ENCODE results near the gene CD40LG. TPM values are rescaled to one million over a fixed set of nuclear protein-coding genes. Genes with fewer than 3 reads are reported as not detected.

Gene CD40LG
- total RNA-seq, 1 donor from 2014 or later: not detected

GRCh38 chrX:136666088-136666487, 18.1 kb downstream of the CD40LG start:
- H3K36me3 Mint-ChIP-seq (ENCODE audit: low read depth): peaks cover 63% of the 10 kb centered on the region
- H3K27ac Mint-ChIP-seq: peak overlapping the region; percentile 80
- TF ChIP-seq CTCF (IDR thresholded peaks at IDR 0.05): no peak
- ATAC-seq (ENCODE audit: low read depth): no peak
- no peak overlapping the region for H3K4me3 Mint-ChIP-seq
- H3K9me3 Mint-ChIP-seq: no peaks in the 10 kb centered on the region
- no peak for DNase-seq
- no peaks in the 10 kb centered on the region for H3K27me3 Mint-ChIP-seq
- CTCF ChIA-PET: no interaction called here
- peaks cover 19% of the 10 kb centered on the region for H3K4me1 Mint-ChIP-seq
- intact Hi-C loops (cut with micrococcal nuclease): no loop called here
- POLR2A ChIA-PET: no interaction called here

GRCh38 chrX:136667446-136668168, 19.6 kb downstream of the CD40LG start:
- Mint-ChIP-seq H3K27me3 (no peaks in the 10 kb centered on the region), H3K4me3 (no peak overlapping the region), H3K36me3 (ENCODE audit: low read depth) (peaks cover 74% of the 10 kb centered on the region), H3K9me3 (no peaks in the 10 kb centered on the region), H3K4me1 (peaks cover 28% of the 10 kb centered on the region), H3K27ac (no peak overlapping the region)
- DNase-seq (no peak), ATAC-seq (ENCODE audit: low read depth) (no peak)
- POLR2A ChIA-PET: no interaction called here
- CTCF ChIA-PET: no interaction called here
- no peak for TF ChIP-seq CTCF (IDR thresholded peaks at IDR 0.05)
- intact Hi-C loops (cut with micrococcal nuclease): no loop called here

- Mint-ChIP-seq H3K36me3 (ENCODE audit: low read depth) (peaks cover 76% of the 10 kb centered on the region), H3K4me1 (peaks cover 29% of the 10 kb centered on the region), H3K9me3 (no peaks in the 10 kb centered on the region), H3K27ac (peak overlapping the region; percentile 80), H3K27me3 (no peaks in the 10 kb centered on the region), H3K4me3 (no peak overlapping the region)
- peak; percentile 31 for ATAC-seq (ENCODE audit: low read depth)
- intact Hi-C loops (cut with micrococcal nuclease): loop anchor here (1.0 kb wide), 1 partner anchor 20 kb away; no protein-coding TSS in a partner anchor
- POLR2A ChIA-PET: no interaction called here
- CTCF ChIA-PET: interaction anchor here (0.6 kb wide), 1 partner anchor 42 kb away, joined by 3 read pairs; no protein-coding TSS in a partner anchor
- TF ChIP-seq CTCF (IDR thresholded peaks at IDR 0.05): no peak
- no peak for DNase-seq
These were observed 23.1 kb downstream of the CD40LG start for GRCh38 chrX:136671006-136671610.

GRCh38 chrX:136674270-136674985, 26.5 kb downstream of the CD40LG start:
- Mint-ChIP-seq H3K4me1 (peaks cover 29% of the 10 kb centered on the region), H3K4me3 (no peak overlapping the region), H3K27ac (peak overlapping the region; percentile 64), H3K27me3 (no peaks in the 10 kb centered on the region), H3K9me3 (no peaks in the 10 kb centered on the region), H3K36me3 (ENCODE audit: low read depth) (peaks cover 70% of the 10 kb centered on the region)
- TF ChIP-seq CTCF (IDR thresholded peaks at IDR 0.05): no peak
- DNase-seq: no peak
- no peak for ATAC-seq (ENCODE audit: low read depth)
- CTCF ChIA-PET: no interaction called here
- POLR2A ChIA-PET: no interaction called here
- intact Hi-C loops (cut with micrococcal nuclease): loop anchor here (1.0 kb wide), 1 partner anchor 20 kb away; no protein-coding TSS in a partner anchor

- intact Hi-C loops (cut with micrococcal nuclease): no loop called here
- DNase-seq (no peak), ATAC-seq (ENCODE audit: low read depth) (no peak)
- Mint-ChIP-seq H3K27ac (no peak overlapping the region), H3K4me1 (peaks cover 2% of the 10 kb centered on the region), H3K4me3 (no peak overlapping the region), H3K36me3 (ENCODE audit: low read depth) (peaks cover 59% of the 10 kb centered on the region), H3K27me3 (no peaks in the 10 kb centered on the region), H3K9me3 (no peaks in the 10 kb centered on the region)
- ChIA-PET POLR2A (no interaction called here), CTCF (no interaction called here)
- TF ChIP-seq CTCF (IDR thresholded peaks at IDR 0.05): no peak
These were observed 31.6 kb downstream of the CD40LG start for GRCh38 chrX:136679531-136679930.
